Stimulated activated CD8-positive, alpha-beta memory T cell treated with anti-CD3 and anti-CD28 coated beads, Interleukin-2, amount 100 ng/mL, for 48 hours (primary cell): ENCODE measurements around the gene DNM3.

ENCODE experiments used
- DNase-seq, 2 donors: peaks; one replicate each; pipeline ENCODE4 v3.0.0-alpha.2; 2020; ENCODE audit warnings: low read depth in 2 of 2

DNM3 gene

GRCh38 chr1:172326136-172326535 is 484.8 kb downstream of the DNM3 start:
- no peak for DNase-seq

- no peak for DNase-seq
These were observed 487.0 kb downstream of the DNM3 start for GRCh38 chr1:172328266-172328665.

DNA sequence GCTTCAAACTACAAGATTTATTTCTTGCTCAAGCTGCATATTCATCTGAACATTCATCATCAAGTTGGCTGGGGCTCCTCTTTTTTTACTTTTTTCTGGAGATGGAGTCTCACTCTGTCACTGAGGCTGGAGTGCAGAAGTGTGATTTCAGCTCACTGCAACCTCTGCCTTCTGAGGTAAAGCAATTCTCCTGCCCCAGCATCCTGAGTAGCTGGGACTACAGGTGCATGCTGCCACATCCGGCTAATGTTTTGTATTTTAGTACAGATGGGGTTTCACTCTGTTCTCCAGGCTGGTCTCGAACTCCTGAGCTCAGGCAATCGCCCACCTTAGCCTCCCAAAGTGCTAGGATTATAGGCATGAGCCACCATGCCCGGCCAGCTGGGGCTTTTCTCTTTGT is 490.9 kb downstream of the DNM3 start:
- DNase-seq, result no peak

DNA sequence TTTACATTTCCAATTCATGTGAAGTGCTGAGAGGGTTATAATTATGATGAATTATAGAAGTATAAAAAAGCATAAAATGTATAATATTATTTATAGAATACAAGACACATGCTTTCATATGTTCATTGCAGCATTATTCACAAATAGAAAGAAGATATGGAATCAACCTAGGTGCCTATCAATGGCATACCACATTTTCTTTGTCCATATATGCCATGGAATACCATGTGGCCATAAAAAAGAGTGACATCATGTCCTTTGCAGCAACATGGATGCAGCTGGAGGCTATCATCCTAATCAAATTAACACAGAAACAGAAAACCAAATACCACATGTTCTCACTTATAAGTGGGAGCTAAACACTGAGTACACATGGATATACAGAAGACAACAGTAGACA is 494.1 kb downstream of the DNM3 start:
- no peak for DNase-seq

- no peak for DNase-seq
These were observed 497.0 kb downstream of the DNM3 start for GRCh38 chr1:172338295-172338735.

DNA sequence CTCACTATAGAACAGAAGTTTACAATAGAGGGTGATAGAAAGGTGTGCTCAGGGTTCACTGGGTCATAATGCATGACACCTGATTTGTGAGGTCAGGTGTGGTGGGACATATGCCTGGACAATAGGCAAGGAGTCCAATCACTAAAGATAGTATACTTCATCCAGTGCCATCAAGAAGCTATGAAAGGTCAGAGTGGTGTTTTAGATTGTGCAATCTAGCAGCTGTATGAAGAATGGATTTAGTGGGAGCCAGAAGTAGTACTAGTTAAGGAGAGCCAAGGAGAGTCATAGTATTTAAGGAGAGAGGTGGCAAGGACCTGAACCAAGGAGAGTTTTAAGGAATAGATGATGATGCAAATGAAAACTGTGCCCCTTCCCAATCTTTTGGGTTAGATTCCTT is 498.5 kb downstream of the DNM3 start:
- DNase-seq, result no peak

DNA sequence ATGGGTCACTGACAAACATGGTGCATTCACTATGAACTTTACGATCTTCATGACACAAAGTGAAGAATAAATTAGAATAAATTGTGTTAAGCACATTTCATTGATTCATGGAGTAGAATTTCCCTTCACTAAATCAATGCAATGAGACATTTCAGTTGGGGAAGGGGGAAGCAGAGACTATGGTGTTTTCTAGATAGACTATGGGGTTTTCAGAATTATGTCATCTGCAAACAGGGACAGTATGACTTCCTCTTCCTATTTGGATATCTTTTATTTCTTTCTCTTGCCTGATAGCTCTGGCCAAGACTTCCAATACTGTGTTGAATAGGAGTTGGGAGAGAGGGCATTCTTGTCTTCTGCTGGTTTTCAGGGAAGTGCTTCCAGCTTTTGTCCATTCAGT is 499.2 kb downstream of the DNM3 start:
- DNase-seq, result no peak

DNA sequence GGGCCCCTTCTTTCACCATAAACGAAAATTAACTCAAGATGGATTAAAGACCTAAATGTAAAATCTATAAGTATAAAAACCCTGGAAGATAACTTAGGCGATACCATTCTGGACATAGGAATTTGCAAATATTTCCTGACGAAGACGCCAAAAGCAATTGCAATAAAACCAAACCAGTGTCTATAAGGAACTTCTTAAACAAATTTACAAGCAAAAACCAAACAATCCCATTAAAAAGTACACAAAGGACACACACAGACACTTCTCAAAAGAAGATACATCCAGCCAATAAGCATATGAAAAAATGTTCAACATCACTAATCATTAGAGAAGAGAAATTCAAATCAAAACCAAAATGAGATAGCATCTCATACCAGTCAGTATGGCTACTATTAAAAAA is 500.4 kb downstream of the DNM3 start:
- no peak for DNase-seq

GRCh38 chr1:172342584-172343239 is 501.4 kb downstream of the DNM3 start:
- DNase-seq, result no peak

DNA sequence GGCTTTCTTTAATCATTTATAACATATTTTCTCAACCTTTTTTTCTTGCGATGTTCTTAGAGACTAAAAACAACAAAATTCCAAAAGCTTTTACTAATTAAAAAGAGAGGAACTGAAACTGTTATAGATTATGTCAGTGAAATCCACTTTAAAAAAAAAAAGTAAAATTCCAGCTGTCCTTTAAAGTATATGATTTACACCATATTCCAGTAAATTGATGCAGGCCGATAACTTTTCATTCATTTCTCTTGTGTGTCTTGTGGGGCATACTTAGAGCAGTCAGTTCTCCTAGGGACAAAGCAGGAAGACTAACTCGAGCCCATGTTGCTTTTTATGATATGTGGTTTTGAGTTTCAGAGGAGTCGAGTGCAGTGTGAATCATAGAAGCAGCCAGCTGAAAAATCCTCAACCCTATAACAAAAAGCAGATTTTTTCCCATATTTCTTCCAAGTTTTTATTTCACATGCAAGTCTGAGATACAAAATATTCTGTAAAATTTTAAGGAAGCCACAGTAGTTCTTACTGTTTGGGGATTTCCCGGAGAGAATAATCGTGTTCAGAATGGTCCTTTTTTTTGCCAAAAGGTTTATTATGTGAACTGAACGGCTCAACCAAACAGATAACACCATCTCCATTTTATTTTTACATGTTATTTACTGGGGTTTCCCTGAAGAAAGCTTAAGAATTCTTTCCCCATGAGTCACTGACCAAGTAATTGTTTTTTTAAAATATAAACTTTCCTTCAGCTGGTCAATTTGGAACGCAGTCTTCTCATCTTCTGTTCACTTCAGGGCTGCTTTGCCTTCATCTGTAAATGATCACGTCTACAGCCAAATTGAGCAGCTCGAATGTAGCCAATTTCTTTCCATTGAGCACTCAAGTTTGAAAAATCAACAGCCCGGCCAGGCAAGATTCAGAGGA is 502.2 kb downstream of the DNM3 start:
- DNase-seq, result no peak

GRCh38 chr1:172344444-172344843 is 503.1 kb downstream of the DNM3 start:
- DNase-seq, result no peak

- no peak for DNase-seq
These were observed 503.8 kb downstream of the DNM3 start for GRCh38 chr1:172345077-172345476.

- no peak for DNase-seq
These were observed 506.1 kb downstream of the DNM3 start for GRCh38 chr1:172347416-172347815.

- DNase-seq, result no peak
These were observed 509.6 kb downstream of the DNM3 start for GRCh38 chr1:172350856-172351255.

GRCh38 chr1:172351346-172351745 is 510.0 kb downstream of the DNM3 start:
- DNase-seq, result no peak

DNA sequence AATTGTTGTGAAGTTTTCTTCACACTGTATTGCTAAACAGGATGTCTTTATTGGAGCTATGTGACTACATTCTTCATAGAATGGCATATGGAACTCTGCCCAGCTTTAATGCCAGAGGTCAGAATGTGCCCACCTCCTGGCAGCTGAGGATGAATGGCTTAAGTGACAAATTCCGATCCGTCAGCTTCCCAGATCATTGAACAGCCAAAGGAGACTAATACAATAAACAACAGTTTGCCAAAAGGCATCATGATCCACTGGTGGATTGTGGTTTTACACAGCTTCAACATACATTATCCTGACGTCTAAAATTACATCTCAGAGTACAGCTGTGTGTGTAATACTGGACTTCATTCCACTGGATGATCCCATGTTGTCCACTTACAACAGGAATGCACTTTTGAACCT is 510.5 kb downstream of the DNM3 start:
- DNase-seq, result no peak

DNA sequence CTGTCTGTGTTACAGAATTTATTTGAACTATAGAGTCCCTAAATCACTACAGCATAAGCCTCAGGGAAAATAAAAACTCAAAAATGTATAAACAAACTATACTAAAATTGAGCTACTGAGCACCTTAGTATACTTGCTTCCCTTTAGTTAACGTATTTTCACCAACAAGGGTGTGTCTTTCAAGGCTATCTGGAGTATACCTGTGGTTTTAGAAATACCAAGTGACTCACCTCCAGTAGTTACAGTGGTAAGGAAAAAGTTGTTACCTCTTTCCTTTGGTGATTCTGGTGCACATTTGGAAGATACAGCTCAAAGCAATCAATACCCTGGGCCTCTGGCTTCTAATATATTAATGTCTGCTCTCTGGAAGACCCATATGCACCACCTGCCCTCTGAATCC is 511.1 kb downstream of the DNM3 start:
- DNase-seq, result no peak

- no peak for DNase-seq
These were observed 513.3 kb downstream of the DNM3 start for GRCh38 chr1:172354291-172355274.

DNA sequence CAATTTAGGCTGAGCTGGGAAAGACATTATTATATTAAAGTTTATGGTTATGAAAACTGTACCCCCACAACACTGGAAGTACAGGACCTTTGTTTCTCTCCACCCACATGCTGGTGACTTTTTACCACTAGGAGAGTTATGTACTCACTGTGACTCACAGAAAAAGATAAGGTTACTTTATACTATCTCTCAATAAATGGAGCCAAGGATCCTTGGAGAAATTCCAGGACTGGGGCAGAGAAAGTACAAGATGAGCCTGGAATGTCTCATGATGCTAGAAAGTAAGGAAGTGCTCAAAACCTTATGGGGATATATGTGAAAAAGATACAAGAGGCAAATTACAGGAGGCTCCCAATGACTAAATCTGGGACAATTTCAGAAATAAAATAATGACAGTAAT is 515.3 kb downstream of the DNM3 start:
- no peak for DNase-seq

DNA sequence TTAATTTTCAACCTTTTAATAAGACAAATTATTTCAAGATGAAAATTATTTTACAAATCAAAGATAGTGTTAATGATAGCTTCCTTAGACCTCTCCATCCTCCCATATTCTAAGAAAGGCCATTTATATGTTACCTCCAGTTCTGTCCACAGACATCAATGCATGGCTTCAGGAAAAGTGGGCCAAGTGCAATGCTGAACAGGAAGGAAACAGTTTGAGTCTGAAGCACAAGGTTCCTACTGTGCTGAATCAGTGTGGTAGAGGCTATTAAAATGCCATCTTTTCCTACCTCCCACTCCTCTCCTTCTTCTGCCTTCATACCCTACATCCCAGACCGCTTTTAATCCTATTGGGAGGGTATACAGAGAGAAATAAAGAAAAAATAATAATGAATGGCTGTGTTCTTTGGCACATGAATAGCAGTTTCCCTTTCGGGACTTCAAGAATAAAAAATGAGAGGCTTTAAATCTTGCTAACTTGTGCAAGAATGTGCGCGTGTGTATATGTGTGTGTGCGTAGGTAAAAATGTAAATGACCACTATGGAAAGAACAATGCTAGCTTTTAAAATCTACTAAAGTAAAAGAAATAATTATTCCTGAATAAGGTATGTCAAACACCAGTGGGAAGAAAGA is 516.6 kb downstream of the DNM3 start:
- DNase-seq, result no peak

DNA sequence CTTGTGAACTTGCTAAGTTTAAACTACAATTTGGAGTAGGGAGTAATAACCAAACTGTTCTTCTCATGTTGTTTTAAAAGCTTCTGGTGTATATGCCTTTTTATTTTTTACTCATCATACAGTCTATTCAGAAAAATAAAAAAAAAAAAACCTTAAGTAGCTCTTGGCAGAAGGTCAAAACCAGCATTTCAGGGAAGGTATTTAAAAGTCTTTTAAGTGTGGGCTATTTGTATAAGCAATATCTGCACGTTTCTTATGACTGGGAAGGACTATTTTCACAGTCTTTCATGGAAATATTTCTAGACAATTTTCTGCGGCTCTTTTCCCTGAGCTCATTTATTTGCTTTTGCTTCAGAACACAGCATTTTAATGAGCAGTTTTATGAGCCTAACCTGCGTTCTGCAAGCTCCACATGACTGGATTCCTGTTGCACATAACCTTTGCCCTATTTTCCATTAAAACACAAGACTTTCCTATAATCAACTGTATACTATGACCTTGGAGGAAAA is 518.2 kb downstream of the DNM3 start:
- no peak for DNase-seq
